ENCODE results near the gene CCNY.

- TF ChIP-seq CTCF (IDR thresholded peaks at IDR 0.05; ENCODE audit: poor library complexity) (no peak), EZH2 (IDR thresholded peaks at IDR 0.05; ENCODE audit: borderline replicate concordance) (no peak)
Measured at GRCh38 chr10:35433851-35434426, 97.6 kb downstream of the CCNY start.

All from hepatocyte (in vitro differentiated cells).